H1 (cell line): ENCODE measurements around the gene KXD1. TPM values are rescaled to one million over a fixed set of nuclear protein-coding genes. Genes with fewer than 3 reads are reported as not detected.

Experiments used
- ASH2L ChIP-seq: fragments of 200-600, 300-600 bp; sonication (generic); IDR thresholded peaks from one replicate; pipeline ENCODE4 v1.7.1; 2017; ENCODE audit warnings: low read length
- KDM4A ChIP-seq: IDR thresholded peaks from one replicate; pipeline ENCODE4 v1.7.1; 2012; ENCODE audit warnings: low read depth, mild to moderate bottlenecking, moderate library complexity, low read length, inconsistent platforms; ENCODE audit not compliant: severe bottlenecking
- polyA plus RNA-seq, 7 experiments: library from polyadenylated mRNA; depleted of rRNA in 3 of 7; stranded (reverse) in 5 of 7; unstranded in 2 of 7; fragments of >200 nt in 5 of 7; fragments of 200-250 nt in 2 of 7; gene quantifications; 1 replicate in 5 of 7; 2 replicates in 1 of 7; 4 replicates in 1 of 7; pipeline versions ENCODE4 v1.2.1 to v1.2.3, GENCODE V29; 2011 to 2013; ENCODE audit warnings: missing spikeins in 2 of 7, mixed read lengths in 2 of 7
- total RNA-seq: library from RNA; stranded (reverse); fragmentation: NEBNext Ultra II Directional; extraction: Animal tissue kit (Norgen Biotek cat#: 25700); gene quantifications from 2 replicates; pipeline ENCODE4 v1.2.1, GENCODE V29; 2021

KXD1 gene
- total and polyA plus RNA-seq, 2 of the 8 experiments (the other 6 are each of a cell fraction or from before 2014, with no cell fraction given) = 115 to 267 TPM

DNA sequence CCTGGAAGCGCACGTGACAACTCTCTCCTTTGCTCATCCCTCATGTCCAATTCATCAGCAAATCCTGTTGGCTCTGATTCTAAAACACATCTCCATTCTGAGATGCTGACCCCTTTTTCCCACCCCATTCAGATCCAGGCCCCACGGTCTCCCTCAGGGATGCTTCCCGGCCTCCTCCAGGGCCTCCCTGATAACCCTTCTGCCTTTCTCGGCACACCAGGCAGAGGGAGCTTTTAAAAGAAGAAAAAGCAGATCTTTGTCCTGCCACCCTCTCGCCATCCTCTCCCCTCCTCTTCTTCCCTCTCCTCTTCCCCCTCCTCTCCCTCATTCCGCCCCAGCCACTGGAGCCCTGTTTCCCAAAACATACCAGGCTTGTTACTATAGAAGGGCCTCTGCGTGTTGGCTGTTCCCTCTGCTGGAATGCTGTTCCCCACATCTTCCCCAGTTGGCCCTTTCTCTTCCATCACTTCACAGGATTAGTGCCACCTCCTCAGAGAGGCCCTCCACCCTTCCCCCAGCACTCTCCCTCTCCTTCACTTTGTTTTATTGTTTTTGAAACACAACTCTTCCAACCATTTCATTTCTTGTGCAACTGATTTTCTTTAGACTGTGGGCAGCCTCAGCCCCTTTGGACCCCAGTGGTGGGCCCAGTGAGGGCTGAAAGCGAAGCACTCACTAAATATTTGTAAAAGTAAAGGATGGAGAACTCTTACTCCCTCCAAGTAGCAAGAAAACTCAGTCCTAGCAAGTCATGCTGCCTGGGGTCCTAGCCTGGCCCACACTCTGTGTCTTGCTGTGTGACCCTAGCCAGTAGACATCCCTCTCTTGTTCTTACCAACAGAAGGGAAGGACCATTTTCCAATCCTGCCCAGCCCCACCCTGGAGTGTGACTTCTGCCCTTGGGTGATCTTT, 51.4 kb downstream of the KXD1 start (continued):
- no peak for TF ChIP-seq ASH2L
- TF ChIP-seq KDM4A = no peak
